Spleen (tissue), 7 donors: Measurements from ENCODE around the gene ERC1.

Source experiments
- POLR2A ChIP-seq, 3 donors: fragments of 450-650 bp; IDR thresholded peaks; one replicate each; pipeline ENCODE4 v1.5.1; 2017; ENCODE audit warnings: antibody characterized with exemption in 3 of 3, mild to moderate bottlenecking in 1 of 3
- POLR2AphosphoS5 ChIP-seq, 3 donors: sonication (generic); formaldehyde crosslinking; IDR thresholded peaks; one replicate each; pipeline ENCODE4 v1.5.1; 2017; ENCODE audit warnings: antibody characterized with exemption in 3 of 3
- TF ChIP-seq, protein P1 (sequence below), 11 experiments: fragments of 200-600 bp in 7 of 11; fragments of 450-650 bp in 4 of 11; sonication (generic) in 4 of 11; IDR thresholded peaks in 8 of 11; conservative IDR thresholded peaks in 3 of 11; 1 replicate in 7 of 11; 2 replicates in 4 of 11; pipeline versions ENCODE4 v1.4.0 to v1.8.0; 2016 to 2021; ENCODE audit warnings: antibody characterized with exemption in 11 of 11, inconsistent platforms in 4 of 11, mild to moderate bottlenecking in 1 of 11
- donor health status: DM: no; HTN: no; CAD: no; lungs with moderate emphysema.
- donor health status: DM: no; HTN: no; CAD: no.
- donor health status: DM: no; HTN: no; CAD: no.

DNA sequence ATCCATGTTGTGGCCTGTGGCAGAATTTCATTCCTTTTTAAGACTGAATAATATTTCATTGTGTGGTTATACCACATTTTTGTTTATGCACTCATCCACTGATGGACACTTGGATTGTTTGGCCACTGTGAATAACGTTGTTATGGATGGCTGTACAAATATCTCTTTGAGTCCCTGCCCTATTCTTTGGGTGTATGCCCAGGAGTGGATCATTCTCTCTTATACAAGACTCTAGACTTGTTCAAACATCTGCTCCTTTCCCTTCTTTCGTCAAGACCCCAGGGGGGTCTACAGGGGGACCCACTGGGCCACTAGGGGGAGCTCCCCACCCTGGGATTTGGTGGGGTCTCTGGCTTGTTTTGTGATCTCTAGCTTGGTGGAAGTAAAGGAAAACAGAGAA lies 526.0 kb downstream of the ERC1 start:
- TF ChIP-seq, protein P1, sequence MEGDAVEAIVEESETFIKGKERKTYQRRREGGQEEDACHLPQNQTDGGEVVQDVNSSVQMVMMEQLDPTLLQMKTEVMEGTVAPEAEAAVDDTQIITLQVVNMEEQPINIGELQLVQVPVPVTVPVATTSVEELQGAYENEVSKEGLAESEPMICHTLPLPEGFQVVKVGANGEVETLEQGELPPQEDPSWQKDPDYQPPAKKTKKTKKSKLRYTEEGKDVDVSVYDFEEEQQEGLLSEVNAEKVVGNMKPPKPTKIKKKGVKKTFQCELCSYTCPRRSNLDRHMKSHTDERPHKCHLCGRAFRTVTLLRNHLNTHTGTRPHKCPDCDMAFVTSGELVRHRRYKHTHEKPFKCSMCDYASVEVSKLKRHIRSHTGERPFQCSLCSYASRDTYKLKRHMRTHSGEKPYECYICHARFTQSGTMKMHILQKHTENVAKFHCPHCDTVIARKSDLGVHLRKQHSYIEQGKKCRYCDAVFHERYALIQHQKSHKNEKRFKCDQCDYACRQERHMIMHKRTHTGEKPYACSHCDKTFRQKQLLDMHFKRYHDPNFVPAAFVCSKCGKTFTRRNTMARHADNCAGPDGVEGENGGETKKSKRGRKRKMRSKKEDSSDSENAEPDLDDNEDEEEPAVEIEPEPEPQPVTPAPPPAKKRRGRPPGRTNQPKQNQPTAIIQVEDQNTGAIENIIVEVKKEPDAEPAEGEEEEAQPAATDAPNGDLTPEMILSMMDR (IDR thresholded peaks at IDR 0.05 in 8 of 11, conservative IDR thresholded peaks at IDR 0.05 in 3 of 11): peak in 3 of 11 experiments; percentile 24 to 39 (median 34)
- TF ChIP-seq POLR2AphosphoS5 (IDR thresholded peaks at IDR 0.05) (no peak), POLR2A (IDR thresholded peaks at IDR 0.05) (no peak)
